Breast epithelium (tissue), 3 donors: ENCODE results near the gene HTR5A.

ENCODE experiments used
- POLR2A ChIP-seq: fragments of 450-650 bp; IDR thresholded peaks from one replicate; pipeline ENCODE4 v1.6.1; 2016; ENCODE audit warnings: antibody characterized with exemption, mild to moderate bottlenecking, moderate library complexity
- POLR2AphosphoS5 ChIP-seq, 3 donors: sonication (generic); formaldehyde crosslinking; IDR thresholded peaks; one replicate each; pipeline ENCODE4 v1.6.1; 2017; ENCODE audit warnings: antibody characterized with exemption in 3 of 3
- TF ChIP-seq, protein P1 (sequence below), 3 donors: fragments of 450-650 bp; IDR thresholded peaks; one replicate each; pipeline ENCODE4 v1.5.1; 2016 to 2017; ENCODE audit warnings: antibody characterized with exemption in 3 of 3, mild to moderate bottlenecking in 3 of 3, moderate library complexity in 3 of 3

DNA sequence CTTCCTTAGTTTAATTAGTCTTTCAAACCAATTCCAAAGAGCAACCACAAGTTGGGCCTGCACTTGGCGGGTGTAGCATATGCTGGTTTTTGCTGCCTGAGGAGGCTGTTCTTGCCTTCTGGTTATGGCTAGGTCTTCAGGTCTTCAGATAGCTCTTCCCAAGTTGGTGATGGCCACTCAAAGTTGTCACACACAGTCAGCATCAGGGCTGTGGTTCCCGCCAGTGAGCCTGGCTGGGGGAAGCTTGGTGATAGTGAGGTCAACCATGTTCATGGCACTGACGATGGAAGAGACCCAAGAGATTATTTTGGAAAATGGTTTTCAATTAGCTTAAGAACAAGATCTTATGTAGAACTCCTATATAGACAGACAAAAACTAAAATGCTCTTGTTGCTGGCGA is 18.8 kb upstream of the HTR5A start:
- TF ChIP-seq, protein P1, sequence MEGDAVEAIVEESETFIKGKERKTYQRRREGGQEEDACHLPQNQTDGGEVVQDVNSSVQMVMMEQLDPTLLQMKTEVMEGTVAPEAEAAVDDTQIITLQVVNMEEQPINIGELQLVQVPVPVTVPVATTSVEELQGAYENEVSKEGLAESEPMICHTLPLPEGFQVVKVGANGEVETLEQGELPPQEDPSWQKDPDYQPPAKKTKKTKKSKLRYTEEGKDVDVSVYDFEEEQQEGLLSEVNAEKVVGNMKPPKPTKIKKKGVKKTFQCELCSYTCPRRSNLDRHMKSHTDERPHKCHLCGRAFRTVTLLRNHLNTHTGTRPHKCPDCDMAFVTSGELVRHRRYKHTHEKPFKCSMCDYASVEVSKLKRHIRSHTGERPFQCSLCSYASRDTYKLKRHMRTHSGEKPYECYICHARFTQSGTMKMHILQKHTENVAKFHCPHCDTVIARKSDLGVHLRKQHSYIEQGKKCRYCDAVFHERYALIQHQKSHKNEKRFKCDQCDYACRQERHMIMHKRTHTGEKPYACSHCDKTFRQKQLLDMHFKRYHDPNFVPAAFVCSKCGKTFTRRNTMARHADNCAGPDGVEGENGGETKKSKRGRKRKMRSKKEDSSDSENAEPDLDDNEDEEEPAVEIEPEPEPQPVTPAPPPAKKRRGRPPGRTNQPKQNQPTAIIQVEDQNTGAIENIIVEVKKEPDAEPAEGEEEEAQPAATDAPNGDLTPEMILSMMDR (IDR thresholded peaks at IDR 0.05) = no peak
- TF ChIP-seq POLR2A (no peak), POLR2AphosphoS5 (IDR thresholded peaks at IDR 0.05) (no peak)
